Epithelial cell of esophagus (primary cell): ENCODE data around the gene GPA33.
A peak's percentile ranks its signal among the peaks of the same experiment; 100 is the strongest.

Experiments
- DNase-seq: peaks from one replicate; pipeline ENCODE4 v3.0.0; 2010; ENCODE audit warnings: low read depth
- H3K4me3 ChIP-seq: 2 replicates; pipeline ENCODE4 v1.5.1; 2011; ENCODE audit warnings: mild to moderate bottlenecking, low read length, control low read depth
- CTCF ChIP-seq: IDR thresholded peaks from 2 replicates; pipeline ENCODE4 v1.5.1; 2011; ENCODE audit warnings: low read depth, mild to moderate bottlenecking, low read length, control low read depth, inconsistent platforms; ENCODE audit not compliant: insufficient read depth; ENCODE audit errors: missing control alignments

GPA33 gene

GRCh38 chr1:167013108-167013929, 76.9 kb downstream of the GPA33 start:
- no peak for TF ChIP-seq CTCF
- H3K4me3 ChIP-seq: no peak overlapping the region
- DNase-seq: peak; percentile 83

GRCh38 chr1:167012570-167012969, 77.6 kb downstream of the GPA33 start:
- TF ChIP-seq CTCF: no peak
- no peak overlapping the region for H3K4me3 ChIP-seq
- DNase-seq: no peak

- H3K4me3 ChIP-seq: no peak overlapping the region
- TF ChIP-seq CTCF: no peak
- no peak for DNase-seq
Measured at GRCh38 chr1:167011560-167012191, 78.5 kb downstream of the GPA33 start.

GRCh38 chr1:167003711-167004110, 86.5 kb downstream of the GPA33 start:
- H3K4me3 ChIP-seq: no peak overlapping the region
- DNase-seq: no peak
- TF ChIP-seq CTCF: no peak
